ENCODE measurements around the gene GFRA1.

DNA sequence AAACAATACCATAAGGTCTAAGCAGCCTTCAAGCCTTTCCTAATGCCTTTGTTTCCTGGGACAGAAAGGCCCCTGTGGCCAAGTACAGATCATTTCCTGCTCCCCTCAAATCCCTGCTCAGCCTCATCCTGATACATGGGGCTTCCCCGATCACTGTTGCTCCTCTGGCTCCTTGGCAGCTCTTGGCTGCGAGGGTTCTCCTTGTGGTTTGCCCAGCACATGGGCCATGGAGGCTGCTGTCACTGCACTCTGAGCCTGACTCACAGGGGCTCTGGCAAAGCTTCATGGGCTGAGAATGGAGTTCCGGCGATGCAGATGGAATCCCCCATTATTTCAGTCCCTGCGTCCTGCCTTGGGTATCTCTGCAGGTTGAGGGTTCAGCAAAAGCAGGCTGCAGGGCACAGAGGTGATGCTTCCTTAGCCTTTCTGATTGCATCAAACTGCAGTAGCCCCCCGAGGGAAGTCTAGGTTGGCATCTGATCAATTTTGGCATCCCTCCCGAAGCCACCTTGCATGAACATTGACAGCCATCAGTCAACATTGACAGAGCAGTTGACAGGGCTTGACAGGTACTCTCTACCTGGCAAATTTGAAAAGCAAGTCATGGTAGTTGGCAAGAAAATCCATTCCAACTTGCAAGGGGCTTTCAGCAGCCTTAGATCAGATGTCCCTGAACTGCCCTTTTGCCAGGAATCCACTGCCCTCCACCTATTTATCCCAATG, 168.6 kb downstream of the GFRA1 start:
- TF ChIP-seq, protein P1, sequence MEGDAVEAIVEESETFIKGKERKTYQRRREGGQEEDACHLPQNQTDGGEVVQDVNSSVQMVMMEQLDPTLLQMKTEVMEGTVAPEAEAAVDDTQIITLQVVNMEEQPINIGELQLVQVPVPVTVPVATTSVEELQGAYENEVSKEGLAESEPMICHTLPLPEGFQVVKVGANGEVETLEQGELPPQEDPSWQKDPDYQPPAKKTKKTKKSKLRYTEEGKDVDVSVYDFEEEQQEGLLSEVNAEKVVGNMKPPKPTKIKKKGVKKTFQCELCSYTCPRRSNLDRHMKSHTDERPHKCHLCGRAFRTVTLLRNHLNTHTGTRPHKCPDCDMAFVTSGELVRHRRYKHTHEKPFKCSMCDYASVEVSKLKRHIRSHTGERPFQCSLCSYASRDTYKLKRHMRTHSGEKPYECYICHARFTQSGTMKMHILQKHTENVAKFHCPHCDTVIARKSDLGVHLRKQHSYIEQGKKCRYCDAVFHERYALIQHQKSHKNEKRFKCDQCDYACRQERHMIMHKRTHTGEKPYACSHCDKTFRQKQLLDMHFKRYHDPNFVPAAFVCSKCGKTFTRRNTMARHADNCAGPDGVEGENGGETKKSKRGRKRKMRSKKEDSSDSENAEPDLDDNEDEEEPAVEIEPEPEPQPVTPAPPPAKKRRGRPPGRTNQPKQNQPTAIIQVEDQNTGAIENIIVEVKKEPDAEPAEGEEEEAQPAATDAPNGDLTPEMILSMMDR (IDR thresholded peaks at IDR 0.05; ENCODE audit: insufficient read depth, low read length, poor library complexity, severe bottlenecking) = no peak
- no peak for TF ChIP-seq EZH2phosphoT487 (conservative IDR thresholded peaks at IDR 0.05; ENCODE audit: low read length)
